ENCODE measurements around the gene TRIAP1.
"Not testable (repeated sequence)": the region's sequence is repeated elsewhere in the genome, so short reads cannot be mapped to it uniquely, and the experiment has no call there.

TRIAP1 gene

DNA sequence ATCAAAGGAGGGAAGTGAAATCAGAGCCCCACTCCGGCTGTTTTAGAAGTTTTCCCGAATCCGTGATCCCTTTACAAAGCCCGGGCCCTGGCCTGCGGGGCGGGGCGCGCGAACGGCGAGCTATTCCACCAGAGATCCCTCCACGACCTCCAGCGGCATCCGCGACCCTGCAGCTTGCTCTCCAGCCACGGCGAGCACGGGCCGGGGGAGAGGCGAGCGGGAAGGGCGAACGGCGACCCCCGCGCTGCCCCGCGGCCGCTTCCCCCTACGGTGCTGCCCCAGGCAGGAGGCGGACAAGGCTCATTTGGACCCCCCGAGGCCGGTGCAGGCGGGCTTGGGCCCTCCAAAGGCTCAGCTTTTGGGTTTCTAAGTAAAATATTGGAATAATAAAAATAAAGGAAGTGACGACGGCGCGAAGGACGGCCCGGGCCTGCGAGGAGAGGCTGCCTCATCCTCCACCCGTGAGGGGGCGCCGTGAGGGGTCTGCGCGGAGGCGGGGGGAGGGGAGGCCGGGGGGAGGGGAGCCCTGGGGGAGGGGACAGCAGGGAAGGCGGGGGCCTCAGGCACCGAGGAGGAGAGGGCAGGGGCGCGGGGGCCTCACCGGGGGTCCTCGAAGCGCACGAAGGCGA, 22.8 kb upstream of the TRIAP1 start:
- no peak for DNase-seq

DNA sequence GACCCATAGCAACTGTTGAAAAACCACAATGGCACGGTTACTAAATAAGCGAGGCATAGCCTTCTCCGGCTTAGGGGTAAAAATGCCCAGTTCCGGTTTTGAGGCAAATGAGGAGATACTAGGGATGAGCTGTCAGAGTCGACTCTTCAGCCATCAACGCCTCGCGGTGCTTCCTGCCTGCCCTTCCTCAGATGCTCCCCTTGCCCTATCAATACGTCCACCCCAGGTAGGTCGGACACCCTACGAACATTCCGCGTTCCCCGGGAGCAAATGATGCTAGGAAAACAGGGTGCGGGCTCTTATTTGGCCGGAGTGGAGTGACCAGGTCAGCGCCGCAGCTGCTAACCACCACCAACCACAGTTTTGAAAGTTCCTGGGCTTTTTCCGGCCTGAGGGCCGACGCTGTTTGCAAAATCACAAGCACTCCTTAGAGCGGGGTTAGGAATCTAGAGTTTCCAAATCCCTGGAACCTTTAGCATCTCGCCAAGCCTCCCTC, 22.2 kb upstream of the TRIAP1 start:
- no peak for DNase-seq

DNA sequence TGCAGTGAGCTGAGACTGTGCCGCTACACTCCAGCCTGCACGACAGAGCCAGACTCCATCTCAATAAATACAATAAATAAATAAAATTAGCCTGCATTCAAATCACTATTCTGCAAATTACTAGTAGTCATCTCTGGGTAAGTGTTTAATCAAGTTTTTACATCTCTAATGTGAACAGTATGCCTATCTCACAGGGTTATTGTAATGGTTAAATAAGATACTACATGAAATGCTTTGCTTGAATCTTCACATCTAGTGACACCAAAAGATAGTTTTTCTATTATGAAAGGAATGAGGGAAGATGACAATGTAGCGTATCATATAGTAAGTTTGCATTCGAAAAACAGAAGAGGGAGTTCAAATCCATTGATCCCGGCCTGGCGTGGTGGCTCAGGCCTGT, 21.3 kb upstream of the TRIAP1 start:
- DNase-seq = no peak

DNA sequence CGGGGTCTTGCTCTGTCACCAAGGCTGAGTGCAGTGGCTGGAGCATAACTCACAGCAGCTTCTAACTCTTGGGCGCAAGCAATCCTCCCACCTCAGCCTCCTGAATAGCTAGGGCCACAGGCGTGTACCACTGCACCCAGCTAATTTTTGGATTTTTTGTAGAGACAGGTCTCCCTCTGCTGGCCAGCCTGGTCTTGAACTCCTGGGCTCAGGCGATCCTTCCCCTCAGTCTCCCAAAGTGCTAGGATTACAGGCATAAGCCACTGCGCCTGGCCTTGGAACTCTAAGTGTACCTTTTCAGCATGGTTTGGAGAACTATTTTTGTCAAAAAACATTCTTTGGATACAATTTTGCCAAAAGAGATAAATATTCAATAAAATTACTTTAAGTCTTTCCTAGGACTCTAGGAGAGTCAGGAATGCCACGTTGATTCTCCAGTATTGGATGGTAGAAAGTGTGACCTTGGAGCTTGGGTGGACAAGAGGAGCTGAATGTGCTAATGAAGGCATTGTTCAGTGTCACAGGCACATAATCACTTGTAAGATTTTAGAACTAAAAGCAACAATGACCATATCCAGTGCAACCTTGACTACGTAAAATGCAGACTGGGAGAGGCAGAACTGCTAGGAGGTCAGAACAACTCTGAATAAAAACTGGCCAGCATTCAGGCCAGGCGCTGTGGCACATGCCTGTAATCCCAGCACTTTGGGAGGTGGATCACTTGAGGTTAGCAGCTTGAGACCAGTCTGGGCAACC, 20.6 kb upstream of the TRIAP1 start:
- DNase-seq = peak; percentile 43

DNA sequence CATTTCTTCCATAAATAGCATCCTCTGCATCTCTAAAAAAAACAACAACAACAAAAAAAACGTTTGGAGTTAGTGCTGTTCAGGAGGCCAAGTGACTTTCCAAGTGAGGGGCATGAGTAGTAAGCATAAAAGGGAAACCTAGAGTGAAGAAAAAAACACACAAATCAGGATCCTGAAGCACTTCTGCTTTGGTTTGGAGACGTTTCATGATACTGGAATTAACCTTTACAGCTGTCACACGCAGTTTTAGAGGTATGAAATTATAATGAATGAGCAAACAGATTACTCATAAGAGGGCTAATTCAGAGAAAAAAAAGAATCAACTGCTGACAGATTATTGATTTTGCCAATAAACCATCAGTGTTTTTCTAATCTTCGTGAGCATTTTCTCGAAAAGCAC, 19.6 kb upstream of the TRIAP1 start:
- DNase-seq = no peak

DNA sequence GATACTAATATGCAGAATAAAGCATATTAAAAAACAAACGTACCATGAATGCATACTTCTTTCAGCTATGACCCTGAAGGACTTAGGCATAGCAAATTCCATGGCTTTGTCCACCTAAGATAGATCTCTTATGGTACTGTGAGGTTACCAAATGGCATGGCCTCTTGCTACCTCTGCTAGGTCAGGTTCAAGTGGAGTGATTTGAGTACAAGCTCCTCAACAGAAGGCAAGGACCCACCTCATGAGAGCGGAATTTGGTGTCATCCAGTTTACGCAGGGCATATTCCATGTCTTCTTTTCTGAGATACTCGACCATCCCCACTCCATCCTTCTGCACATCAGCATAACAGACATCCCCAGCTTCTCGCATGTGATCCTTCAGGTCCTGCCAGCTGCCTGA, 17.5 kb upstream of the TRIAP1 start:
- DNase-seq = no peak

DNA sequence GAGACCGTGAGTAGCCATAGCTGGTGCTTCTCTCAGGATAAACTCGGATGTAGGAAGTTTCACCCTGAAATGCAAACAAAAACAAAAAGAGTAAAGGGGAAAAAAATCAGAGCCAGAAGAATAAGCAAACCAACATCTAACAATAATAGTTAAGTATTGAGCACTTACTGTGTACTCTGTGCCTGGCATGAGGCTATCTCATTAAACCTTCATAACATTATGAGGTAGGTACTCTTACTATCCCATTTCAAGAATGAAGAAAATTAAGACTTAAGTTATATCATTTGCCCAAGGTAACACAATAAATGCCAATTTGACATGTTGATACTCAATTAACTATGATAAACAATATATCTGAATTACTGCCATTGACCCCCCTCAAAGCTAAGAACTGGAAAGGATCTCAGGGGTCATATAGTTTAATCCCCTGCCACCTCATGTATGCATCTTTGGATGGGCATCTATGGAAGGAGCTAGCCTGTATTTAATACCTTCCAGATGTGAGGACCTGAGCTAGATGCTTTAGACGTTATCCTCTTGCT, 16.0 kb upstream of the TRIAP1 start:
- no peak for DNase-seq

DNA sequence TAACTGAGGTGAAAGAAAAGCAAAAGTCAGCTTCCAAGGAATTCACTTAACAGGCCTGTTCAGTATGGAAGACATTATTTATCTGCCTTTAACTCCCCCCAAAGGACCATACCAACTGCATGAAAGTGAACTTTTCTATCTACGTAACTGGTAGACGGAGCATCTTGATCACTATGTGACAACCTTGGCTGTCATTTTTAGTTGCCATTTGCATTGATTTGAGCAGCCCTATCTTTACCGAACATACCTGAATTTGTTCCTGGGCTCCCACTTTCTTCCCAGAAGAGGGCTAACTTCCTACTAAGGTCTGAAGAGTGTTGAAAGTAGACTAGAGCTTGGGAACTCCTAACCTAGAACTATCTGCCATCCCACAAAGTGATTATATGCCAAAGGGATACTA, 14.0 kb upstream of the TRIAP1 start:
- DNase-seq = no peak

DNA sequence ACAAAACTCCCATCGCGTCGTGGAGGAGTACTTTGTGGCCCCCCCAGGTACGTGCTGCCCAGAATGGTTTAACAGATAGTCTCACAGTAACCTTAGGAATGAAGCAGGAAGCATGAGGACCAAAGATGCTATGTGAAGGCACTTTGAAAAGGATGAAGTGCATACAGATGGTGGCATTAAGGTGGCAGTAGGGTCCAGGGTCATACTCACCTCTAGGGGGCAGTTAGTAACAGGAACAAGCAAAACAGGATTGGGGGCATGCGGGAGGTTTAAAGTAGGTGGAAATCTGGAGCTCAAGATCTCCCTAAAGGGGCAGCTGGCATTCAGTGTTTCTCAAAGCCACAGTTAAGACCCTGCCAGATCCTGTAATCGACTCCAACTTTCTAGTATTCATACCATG, 10.9 kb upstream of the TRIAP1 start:
- DNase-seq = no peak

DNA sequence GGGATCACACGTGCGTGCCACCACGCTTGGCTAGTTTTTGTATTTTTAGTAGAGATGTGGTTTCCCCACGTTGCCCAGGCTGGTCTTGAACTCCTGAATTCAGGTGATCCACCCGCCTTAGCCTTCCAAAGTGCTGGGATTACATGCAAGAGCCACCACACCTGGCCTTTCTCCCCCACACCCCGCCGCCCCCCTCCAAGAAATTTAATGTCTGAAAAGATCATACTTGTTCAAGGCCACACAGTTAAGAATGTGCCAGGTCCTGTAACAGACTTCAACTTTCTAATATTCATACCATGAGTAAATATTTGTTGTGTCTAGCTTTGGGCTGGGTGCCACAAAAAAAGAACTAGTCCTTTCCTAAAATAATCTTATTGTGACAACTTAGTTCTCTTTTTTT, 9.1 kb upstream of the TRIAP1 start:
- no peak for DNase-seq

DNA sequence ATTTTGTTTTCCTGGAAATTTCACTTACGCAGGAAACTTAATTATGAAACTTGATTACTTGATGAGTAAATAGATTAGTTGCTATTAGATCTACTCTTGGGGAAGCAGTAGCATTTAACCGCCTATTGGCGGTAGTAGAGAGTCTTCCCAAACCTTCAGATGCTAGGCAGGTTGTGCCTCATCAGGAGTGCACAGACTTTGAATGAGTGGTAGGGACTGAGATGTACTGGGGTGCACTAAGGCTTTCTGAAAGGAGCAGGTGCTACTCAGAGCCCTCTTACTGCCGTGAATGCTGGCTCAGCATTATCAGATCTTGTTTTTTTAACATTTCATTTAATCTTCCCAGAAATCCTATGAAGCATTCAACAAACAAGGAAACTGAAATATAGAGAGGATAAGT, 7.8 kb upstream of the TRIAP1 start:
- no peak for DNase-seq

DNA sequence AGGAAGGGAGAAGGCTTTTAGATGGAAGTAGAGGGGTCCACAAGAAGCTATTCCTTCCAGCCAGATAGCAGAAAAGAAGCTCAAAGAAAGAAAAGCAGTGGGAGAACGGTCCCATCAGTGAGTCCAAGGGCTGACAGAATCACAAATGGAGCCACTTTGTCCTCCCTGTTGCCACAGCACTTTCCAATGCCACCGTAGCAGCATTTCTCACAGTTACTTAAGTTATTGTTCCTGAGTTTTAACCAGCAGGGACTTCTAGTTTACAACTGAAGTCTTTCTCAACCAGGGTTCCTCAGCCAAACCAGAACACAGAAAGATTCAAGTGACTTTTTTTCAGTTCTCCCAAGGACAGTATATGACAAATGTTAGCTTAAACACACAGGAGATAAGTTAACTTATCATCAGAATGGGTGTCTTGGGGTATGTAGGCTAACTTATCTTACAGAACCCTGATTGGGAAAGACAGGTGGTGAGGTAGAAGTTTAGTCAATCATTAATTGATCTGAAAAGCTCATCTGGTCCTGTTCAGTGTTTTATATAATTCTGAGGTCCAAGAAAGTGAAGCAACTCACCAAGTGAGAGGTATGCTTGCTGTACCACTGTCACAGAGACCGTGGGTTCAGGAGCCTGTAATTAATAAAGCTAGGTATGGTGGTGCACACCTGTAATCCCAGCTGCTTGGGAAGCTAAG, 7.0 kb upstream of the TRIAP1 start:
- no peak for DNase-seq

DNA sequence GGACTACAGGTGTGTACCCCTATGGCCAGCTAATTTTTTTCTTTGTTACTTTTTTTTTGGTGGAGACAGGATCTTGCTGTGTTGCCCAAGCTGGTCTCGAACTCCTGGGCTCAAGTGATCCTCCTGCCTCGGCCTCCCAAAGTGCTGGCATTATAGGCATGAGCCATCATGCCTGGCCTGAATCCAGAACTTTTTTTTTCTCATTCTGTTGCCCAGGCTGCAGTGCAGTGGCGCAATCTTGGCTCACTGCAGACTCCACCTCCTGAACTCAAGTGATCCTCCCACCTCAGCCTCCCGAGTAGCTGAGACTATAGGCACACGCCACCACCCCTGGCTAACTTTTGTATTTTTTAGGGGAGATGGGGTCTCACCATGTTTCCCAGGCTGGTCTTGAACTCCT, 6.3 kb upstream of the TRIAP1 start:
- not testable (repeated sequence) for DNase-seq

DNA sequence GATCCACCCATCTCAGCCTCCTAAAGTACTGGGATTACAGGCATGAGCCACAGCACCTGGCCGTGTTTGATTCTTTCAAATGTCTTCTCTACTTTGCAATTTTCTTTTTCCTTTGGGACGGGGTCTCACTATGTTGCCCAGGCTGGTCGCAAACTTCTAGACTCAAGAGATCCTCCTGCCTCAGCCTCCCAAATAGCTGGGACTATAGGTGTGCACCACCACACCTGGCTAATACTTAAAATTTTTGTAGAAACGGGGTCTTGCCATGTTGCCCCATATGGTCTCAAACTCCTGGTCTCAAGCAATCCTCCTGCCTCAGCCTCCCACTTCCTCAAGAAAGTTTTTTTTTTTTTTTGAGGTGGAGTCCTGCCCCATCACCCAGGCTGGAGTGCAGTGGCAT, 1.8 kb upstream of the TRIAP1 start:
- DNase-seq = no peak

DNA sequence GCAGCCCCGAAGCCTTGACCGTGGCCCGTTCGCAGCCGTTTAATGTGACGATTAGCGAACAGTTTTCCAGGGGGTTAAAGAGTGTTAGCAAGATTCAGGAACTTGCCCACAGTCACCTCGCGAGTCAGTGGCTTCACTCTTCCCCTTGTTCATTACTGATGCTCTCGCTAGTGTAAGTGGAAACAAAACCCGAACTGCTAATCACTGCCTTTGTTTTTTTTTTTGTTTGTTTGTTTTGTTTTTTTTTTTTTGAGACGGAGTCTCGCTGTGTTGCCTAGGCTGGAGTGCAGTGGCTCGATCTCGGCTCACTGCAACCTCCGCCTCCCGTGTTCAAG, 627 bp upstream of the TRIAP1 start:
- DNase-seq = not testable (repeated sequence)

DNA sequence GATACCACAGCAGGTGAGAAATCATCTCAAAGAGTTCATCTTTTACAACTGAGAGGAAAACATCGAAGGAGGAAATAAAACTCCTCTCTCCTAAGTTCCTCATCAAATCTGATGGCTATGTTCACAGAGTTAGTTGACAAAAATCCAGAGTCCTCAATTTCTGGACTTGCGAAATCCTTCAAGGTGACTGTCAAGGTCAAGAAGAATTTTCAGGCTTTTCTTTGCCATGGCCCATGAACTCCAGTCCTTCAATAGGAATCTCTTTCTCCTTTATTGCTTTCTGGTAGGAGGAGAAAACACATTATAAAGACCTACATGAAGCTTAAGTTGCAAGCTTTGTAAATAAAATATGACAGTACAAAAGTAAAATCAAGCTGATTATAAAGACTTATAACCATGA, 1.5 kb downstream of the TRIAP1 start:
- DNase-seq = no peak

DNA sequence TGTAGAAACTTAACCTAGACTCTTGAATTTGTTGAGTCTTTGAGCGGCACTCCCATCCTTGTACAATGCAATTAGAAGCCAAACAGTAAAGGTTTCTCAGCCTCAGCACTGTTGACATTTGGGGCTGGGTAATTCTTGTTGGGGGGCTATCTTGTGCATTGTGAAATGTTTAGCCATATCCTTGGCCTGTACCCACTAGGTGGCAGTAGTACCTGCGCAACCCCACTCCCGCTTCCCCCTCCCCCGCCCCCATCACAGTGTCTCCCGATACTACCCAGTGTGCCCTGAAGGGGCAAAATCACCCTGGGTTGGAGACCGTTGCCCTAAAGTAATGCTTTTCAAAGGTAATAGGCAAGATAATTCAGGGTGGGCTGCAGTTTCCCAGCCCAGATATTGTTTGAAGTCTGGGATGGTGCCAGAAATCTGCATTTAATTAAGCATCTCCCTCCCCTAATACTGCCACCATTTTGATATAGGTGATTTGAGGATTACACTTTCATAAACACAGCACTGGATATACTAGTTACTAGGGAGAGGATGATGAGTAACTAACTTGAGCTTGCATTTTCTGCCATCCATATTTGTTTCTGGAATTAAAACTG, 6.4 kb downstream of the TRIAP1 start:
- DNase-seq = peak; percentile 58

DNA sequence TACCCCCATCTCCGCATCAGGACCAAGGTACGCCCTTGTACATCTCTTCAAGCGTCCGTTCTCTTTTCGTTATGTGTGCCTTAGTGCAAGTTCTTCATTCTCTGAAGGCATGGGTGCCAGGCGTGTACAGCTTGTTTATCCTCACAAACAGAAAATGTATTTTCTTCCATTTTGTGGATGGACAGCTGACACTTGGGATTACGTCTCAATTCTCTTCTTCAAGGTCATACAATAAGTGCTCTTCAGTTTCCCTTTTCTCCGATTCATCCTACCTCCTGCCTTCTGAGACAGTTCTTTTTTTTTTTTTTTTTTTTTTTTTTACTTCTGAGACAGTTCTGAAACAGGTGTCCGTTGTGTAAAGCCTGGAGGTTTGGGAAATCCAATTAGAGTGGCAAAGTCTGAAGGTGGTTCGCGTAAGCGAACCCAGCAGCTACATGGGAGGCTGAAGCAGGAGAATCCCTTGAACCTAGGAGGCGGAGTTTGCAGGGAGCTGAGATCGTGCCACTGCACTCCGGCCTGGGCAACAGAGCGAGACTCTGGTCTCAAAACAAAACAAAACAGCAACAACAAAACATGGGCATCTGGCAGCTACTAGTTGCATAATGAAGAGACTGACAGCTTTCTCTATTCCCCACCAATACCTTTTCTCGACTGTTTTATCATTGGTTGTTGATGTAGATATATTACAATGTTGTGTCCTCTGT, 7.5 kb downstream of the TRIAP1 start:
- DNase-seq = no peak

DNA sequence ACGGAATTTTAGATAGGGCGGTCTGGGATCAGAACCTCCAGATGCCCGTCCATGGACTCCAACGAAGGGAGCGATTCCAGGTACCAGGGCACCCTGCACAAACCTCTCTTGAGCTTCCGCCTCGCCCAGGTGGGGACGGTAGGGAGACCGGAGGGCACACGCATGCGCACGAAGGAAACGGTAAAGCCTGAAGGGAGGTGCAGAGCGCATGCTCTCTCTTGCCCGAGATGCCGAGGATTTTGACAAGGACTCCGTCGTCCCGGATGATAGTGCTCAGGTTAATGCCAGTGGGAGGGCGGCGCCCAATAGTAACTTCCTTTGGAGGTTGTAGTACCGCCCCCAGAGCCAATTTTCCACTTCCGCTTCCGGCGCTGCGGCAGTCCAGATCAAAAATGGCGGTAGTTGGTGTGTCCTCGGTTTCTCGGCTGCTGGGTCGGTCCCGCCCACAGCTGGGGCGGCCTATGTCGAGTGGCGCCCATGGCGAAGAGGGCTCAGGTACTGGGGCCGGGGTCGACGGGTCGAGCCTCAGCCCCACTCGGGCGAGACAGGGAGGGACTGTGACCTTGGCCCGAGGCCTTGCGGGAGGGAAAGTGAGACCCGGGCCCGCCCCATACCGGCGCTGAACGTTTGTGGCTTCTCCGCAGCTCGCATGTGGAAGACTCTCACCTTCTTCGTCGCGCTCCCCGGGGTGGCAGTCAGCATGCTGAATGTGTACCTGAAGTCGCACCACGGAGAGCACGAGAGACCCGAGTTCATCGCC, 8.3 kb downstream of the TRIAP1 start, which contains the start of gene COX6A1:
TSS of gene COX6A1 (plus strand) at position 379 of the 760 bp plus-strand sequence. CDS start at position 393, 14 bp downstream.
- DNase-seq = peak; percentile 95

DNA sequence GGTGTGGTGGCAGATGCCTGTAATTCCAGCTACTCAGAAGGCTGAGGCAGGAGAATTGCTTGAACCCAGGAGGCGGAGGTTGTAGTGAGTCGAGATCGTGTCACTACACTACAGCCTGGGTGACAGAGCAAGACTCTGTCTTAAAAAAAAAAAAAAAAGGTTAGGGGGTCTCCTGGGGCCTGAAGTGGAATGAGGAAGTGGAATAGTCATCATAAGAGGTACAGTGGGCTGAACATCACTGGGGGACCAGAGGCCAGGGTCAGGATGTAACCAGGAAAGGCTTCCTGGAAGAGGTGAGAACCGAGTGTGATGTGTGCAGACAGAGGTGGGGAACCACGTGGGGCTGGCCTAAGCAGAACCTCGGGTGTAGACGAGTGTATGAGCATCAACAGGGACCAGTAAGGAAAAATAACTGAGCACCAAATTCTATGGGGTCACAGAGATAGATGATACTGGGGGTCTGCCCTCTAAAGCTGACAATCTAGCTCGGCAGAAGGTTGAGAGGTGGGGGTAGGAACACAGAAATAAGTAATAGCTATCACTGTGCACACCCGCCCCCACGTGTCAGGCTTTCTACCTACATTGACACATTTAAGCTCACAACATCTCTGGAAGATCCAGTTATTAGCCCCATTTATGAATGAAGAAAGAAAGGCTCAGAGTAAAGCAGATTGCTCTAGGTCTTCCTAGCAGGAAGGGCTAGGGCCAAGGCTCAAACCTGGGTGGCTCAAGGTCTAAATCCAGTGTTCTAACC, 13.2 kb downstream of the TRIAP1 start:
- no peak for DNase-seq

DNA sequence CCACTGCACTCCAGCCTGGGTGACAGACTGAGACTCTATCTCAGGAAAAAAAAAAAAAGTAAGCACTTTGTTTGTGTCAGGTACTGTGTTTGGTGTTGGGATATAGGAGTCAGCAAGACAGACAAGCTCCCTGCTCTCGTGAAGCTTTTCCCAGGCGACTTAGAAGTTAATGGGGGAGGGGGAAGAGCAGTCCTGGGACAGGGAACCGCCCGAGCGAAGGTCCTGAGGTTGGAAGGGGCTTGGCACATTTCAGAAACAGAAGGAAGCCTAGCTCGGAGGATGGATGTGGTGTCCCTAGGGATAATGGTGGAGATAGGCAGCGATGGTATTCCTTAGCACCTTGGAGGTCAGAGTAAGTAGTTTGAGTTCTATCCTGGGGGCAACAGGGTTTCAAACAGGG, 16.8 kb downstream of the TRIAP1 start:
- DNase-seq = no peak
